ENCODE results near the gene TXNL4B.
A peak's percentile ranks its signal among the peaks of the same experiment; 100 is the strongest.

TXNL4B gene

DNA sequence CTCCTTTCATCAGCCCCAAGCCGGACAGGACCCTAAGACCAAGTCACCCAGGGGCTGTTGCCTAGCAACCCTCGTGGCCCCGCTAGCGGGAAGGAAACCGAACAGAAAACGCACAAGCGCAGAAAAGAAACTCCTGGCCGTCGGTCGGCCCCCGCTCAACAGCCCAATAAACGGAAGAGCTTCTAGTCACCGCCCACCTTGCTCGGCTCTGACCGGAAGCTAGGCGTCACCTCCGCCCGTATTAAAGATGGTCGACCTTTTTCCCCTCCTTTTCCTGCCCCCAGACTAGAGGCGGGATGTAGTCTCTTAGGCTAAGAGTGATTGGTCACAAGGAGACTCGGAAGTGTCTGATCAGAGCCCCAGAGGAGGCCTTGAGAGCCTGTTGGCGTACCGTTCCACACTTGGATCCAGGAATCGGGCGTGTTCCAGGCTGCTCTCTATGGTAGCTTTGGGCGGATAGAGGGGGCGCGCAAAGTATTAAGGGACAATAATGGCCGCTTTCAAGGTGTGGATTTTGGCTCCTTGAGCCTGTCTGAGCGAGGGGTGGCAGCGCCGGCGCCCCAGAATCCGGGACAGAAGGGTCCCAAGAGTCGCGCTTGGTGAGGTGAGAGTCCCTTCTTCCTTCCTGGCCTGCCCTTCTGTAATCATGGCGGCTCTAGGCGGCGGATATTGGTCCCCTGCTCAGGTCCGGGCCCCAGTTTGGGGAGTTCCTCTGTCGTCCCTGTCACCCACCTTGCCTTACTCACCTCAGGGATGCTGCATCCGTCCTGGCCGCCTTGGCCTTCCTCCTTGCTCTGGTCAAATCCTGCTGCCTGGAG is at the start of gene TXNL4B, which contains the start of gene DHX38:
TXNL4B (minus strand) TSS at position 173 of the 818 bp plus-strand sequence. CDS start 2,871 bp downstream, outside the sequence.
DHX38 (plus strand) TSS at position 400 of the 818 bp plus-strand sequence. CDS start 2,311 bp downstream, outside the sequence.
- no peaks in the 10 kb centered on the region for H3K27me3 Mint-ChIP-seq (ENCODE audit: low read depth)
- peak within 1 kb of the TSS; percentile 98 for H3K4me3 Mint-ChIP-seq
- peaks cover 36% of the 10 kb centered on the region for H3K4me1 Mint-ChIP-seq (ENCODE audit: low read depth)
- DNase-seq (ENCODE audit: low spot score), result peak; percentile 94
- H3K27ac Mint-ChIP-seq, result peak within 1 kb of the TSS; percentile 99
- no peaks in the 10 kb centered on the region for H3K9me3 Mint-ChIP-seq
- H3K36me3 Mint-ChIP-seq (ENCODE audit: low read depth), result peaks cover 40% of the 10 kb centered on the region

DNA sequence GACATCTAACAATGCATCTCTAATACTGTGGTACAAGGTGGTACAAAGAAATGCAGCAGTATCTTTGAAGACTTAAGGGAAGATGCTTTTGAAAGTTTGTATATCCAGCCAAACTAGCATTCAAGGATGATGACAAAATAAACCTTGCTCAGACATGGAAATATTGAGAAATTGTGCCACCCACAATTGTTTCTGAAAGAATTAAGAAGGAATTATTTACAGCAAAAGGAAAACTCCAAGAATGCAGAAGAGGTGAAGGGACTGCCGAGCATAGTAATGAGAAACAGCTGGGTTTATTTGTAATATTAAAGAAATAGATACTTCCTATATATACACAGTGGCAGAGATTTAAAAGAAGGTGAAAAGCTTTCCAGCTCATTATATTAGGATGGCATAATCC is 49.1 kb upstream of the TXNL4B start:
- H3K9me3 Mint-ChIP-seq, result no peaks in the 10 kb centered on the region
- no peaks in the 10 kb centered on the region for H3K36me3 Mint-ChIP-seq (ENCODE audit: low read depth)
- DNase-seq (ENCODE audit: low spot score), result no peak
- no peak overlapping the region for H3K4me3 Mint-ChIP-seq
- no peaks in the 10 kb centered on the region for H3K4me1 Mint-ChIP-seq (ENCODE audit: low read depth)
- H3K27me3 Mint-ChIP-seq (ENCODE audit: low read depth), result no peaks in the 10 kb centered on the region
- no peak overlapping the region for H3K27ac Mint-ChIP-seq

- DNase-seq (ENCODE audit: low spot score), result no peak
- Mint-ChIP-seq H3K4me3 (no peak overlapping the region), H3K27ac (no peak overlapping the region), H3K27me3 (ENCODE audit: low read depth) (no peaks in the 10 kb centered on the region), H3K36me3 (ENCODE audit: low read depth) (no peaks in the 10 kb centered on the region), H3K4me1 (ENCODE audit: low read depth) (no peaks in the 10 kb centered on the region), H3K9me3 (no peaks in the 10 kb centered on the region)
These were observed 46.5 kb upstream of the TXNL4B start for GRCh38 chr16:72139908-72140307.

DNA sequence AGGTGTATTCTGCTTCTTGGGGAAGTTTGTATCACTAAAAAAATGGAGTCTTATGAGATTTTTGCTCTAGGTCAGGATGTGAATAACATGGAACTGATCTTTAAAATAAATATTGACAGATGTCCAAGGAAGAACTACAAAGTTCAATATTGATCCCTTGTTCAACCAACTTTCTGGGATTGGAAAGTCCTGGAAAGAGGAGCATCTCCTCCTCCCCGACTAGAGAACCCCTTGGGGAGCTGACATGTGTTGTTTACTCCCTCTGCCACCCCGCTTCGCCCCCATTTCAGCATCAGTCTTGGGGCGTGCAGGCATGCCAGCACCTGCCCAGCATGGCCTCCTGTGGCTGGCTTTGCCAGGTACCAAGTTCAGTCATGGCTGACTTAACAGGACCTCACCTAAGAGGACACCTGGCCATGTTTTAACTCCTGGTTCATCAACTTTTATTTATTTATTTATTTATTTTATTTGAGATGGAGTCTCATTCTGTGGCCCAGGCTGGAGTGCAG is 44.7 kb upstream of the TXNL4B start:
- Mint-ChIP-seq H3K9me3 (no peaks in the 10 kb centered on the region), H3K27me3 (ENCODE audit: low read depth) (no peaks in the 10 kb centered on the region), H3K4me1 (ENCODE audit: low read depth) (no peaks in the 10 kb centered on the region), H3K27ac (no peak overlapping the region), H3K36me3 (ENCODE audit: low read depth) (no peaks in the 10 kb centered on the region), H3K4me3 (no peak overlapping the region)
- DNase-seq (ENCODE audit: low spot score), result no peak

GRCh38 chr16:72137380-72138063 is 44.1 kb upstream of the TXNL4B start:
- no peaks in the 10 kb centered on the region for H3K9me3 Mint-ChIP-seq
- no peak overlapping the region for H3K27ac Mint-ChIP-seq
- H3K4me3 Mint-ChIP-seq, result no peak overlapping the region
- no peaks in the 10 kb centered on the region for H3K27me3 Mint-ChIP-seq (ENCODE audit: low read depth)
- DNase-seq (ENCODE audit: low spot score), result no peak
- H3K36me3 Mint-ChIP-seq (ENCODE audit: low read depth), result no peaks in the 10 kb centered on the region
- no peaks in the 10 kb centered on the region for H3K4me1 Mint-ChIP-seq (ENCODE audit: low read depth)

DNA sequence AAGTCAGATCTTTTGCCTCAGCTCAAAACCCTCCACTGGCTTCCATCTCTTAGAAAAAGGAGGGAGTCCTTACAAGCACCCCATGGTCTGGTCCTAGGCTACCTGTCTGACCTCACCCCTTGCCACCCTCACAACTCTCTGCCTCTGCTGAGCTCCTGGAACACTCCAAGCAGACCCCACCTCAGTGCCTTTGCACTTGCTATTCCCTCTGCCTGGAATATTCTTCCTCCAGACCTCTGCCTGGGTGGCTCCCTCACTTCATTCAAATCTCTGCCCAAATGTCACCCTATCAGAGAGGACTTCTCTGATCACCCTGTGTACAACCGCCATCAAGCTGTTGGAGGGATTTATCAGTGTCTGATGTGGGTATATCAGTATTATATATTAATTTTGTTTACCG is 41.1 kb upstream of the TXNL4B start:
- Mint-ChIP-seq H3K36me3 (ENCODE audit: low read depth) (no peaks in the 10 kb centered on the region), H3K27ac (no peak overlapping the region), H3K4me1 (ENCODE audit: low read depth) (no peaks in the 10 kb centered on the region), H3K4me3 (no peak overlapping the region), H3K27me3 (ENCODE audit: low read depth) (no peaks in the 10 kb centered on the region), H3K9me3 (no peaks in the 10 kb centered on the region)
- DNase-seq (ENCODE audit: low spot score), result no peak

GRCh38 chr16:72132726-72133125 is 39.3 kb upstream of the TXNL4B start:
- Mint-ChIP-seq H3K36me3 (ENCODE audit: low read depth) (no peaks in the 10 kb centered on the region), H3K4me3 (no peak overlapping the region)

DNA sequence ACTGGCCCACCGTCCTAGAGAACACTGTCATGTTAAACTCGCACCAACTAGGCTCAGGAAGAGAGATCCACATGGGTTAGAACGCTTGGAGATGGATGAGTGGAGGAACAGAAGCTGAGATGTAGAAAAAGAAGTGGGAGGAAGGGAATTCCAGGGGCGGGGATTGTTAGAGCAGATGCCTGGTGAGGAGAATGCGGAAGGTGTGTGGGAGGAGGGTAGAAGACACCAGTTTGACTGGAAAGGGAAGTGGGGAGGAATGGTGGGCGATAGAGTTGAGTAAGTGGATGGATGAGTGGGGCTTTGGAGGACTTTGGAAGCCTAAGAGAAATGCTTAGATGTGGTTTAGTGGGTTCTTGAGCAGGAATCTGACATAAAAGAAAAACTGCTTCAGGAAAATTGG is 37.6 kb upstream of the TXNL4B start:
- Mint-ChIP-seq H3K4me1 (ENCODE audit: low read depth) (no peaks in the 10 kb centered on the region), H3K27me3 (ENCODE audit: low read depth) (no peaks in the 10 kb centered on the region), H3K27ac (no peak overlapping the region), H3K4me3 (no peak overlapping the region), H3K36me3 (ENCODE audit: low read depth) (no peaks in the 10 kb centered on the region), H3K9me3 (no peaks in the 10 kb centered on the region)
- no peak for DNase-seq (ENCODE audit: low spot score)

More at GRCh38 chr16:72132726-72133125, 39.3 kb upstream of the TXNL4B start:
- no peaks in the 10 kb centered on the region for H3K9me3 Mint-ChIP-seq
- no peak for DNase-seq (ENCODE audit: low spot score)
- no peaks in the 10 kb centered on the region for H3K4me1 Mint-ChIP-seq (ENCODE audit: low read depth)
- no peak overlapping the region for H3K27ac Mint-ChIP-seq
- H3K27me3 Mint-ChIP-seq (ENCODE audit: low read depth), result no peaks in the 10 kb centered on the region

- Mint-ChIP-seq H3K27ac (no peak overlapping the region), H3K27me3 (ENCODE audit: low read depth) (no peaks in the 10 kb centered on the region), H3K36me3 (ENCODE audit: low read depth) (no peaks in the 10 kb centered on the region), H3K4me3 (no peak overlapping the region), H3K9me3 (no peaks in the 10 kb centered on the region), H3K4me1 (ENCODE audit: low read depth) (no peaks in the 10 kb centered on the region)
- no peak for DNase-seq (ENCODE audit: low spot score)
These were observed 36.7 kb upstream of the TXNL4B start for GRCh38 chr16:72129976-72130656.

DNA sequence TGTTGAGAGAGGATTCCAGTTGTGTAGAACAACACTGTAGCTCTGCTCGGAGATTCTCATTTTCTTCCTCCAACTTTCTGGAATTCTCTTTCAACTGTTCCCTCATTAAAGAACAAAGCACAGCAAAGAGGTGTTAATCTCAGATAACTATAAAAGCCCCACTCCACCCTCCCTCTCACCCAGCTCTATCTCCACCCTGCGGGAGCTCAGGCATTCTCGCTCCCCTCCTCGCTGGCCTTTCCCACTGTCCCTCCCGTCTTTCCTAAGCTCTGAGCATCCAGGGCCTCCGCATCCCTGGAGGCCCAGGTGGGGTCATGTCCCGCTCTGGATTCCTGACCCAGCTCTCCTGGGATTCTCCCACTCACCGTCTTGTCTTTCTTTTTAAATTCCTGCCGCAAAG is 35.3 kb upstream of the TXNL4B start:
- H3K27ac Mint-ChIP-seq, result no peak overlapping the region
- H3K9me3 Mint-ChIP-seq, result no peaks in the 10 kb centered on the region

GRCh38 chr16:72126429-72126765 is 33.0 kb upstream of the TXNL4B start:
- Mint-ChIP-seq H3K36me3 (ENCODE audit: low read depth) (no peaks in the 10 kb centered on the region), H3K27me3 (ENCODE audit: low read depth) (no peaks in the 10 kb centered on the region), H3K4me1 (ENCODE audit: low read depth) (no peaks in the 10 kb centered on the region), H3K4me3 (no peak overlapping the region), H3K27ac (no peak overlapping the region), H3K9me3 (no peaks in the 10 kb centered on the region)
- DNase-seq (ENCODE audit: low spot score), result no peak

More for the DNA sequence above, 35.3 kb upstream of the TXNL4B start:
- Mint-ChIP-seq H3K4me3 (no peak overlapping the region), H3K4me1 (ENCODE audit: low read depth) (no peaks in the 10 kb centered on the region), H3K36me3 (ENCODE audit: low read depth) (no peaks in the 10 kb centered on the region), H3K27me3 (ENCODE audit: low read depth) (no peaks in the 10 kb centered on the region)
- DNase-seq (ENCODE audit: low spot score), result no peak

DNA sequence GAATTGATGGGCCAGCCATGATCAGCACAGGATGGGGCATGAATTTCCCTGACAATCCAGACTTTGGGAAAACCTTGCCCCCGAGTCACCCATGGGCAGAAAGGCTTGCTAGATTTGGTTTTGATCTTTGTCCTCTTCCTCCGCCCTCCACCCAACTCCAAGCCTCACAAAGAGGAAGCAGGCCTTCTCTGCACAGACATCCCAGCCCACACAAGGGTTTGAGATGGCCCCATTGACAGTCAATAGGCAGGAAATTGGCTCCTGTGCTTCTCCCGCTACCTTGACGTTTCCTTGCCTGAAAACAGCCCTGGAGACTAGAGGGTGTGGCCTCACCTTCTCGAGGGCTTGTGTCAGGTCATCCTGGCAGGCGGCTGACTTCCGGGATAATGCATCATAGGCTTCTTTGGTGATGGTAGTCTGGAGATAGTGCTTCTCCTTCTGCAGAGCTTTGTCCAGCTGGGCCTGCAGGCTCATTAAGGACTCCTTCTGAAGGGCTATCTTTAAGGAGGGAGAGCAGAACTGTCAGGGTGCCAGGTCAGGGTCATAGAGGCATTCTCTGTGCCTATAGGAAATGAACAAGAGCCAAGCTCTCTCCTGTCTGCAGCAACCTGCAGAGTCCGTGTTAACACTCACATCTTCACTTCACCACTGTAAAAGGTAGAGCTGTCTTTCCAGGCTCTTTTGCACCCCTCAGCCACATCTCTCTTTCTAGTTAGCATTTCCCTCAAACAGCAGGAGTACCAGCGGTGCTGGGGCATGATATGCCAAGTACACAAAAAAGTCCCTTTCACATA is 32.4 kb upstream of the TXNL4B start:
- DNase-seq (ENCODE audit: low spot score), result no peak
- no peaks in the 10 kb centered on the region for H3K36me3 Mint-ChIP-seq (ENCODE audit: low read depth)
- no peak overlapping the region for H3K4me3 Mint-ChIP-seq
- H3K27me3 Mint-ChIP-seq (ENCODE audit: low read depth), result no peaks in the 10 kb centered on the region
- H3K4me1 Mint-ChIP-seq (ENCODE audit: low read depth), result no peaks in the 10 kb centered on the region
- H3K9me3 Mint-ChIP-seq, result no peaks in the 10 kb centered on the region
- H3K27ac Mint-ChIP-seq, result no peak overlapping the region

DNA sequence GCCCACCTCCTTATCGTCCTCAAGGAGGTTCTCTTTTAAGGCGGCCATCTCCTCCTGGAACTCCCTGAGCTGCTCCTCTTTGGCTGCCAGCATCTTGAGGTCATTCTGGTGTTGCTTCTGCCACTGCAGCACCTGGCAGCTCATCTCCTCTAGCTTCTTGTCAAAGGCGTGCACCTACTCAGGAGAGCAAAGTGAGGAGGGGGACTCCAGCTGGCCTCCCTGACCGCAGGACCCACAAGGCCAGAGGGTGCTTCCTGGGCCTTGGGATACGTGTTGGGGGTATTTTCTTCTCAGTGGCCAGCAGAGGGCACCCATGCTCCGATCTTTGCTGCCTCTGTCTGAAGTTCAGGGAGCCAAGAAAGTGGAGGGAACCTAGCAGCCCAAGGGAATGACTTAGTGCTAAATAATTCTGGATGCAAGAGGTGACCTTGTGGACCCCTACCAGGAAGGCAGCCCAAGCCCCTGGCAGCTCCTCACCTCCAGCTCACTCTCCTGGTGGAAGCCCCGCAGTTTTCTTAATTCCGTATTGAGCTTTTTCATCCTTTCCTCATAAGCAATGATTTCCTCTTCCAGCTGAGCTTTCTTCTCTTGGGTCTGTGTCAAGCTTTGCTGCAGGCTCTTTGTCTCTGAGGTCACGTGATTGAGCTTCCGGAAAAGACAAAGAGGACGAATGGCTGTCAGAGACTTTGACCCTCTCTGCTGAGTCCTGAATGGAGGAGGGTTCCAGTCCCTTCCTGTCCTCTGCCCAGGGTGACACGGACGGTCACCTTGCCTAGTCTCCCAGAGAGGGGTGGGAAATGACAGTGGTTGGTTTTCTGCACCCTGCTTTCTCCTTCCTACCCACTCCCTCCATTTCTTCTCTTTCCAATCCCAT is 31.6 kb upstream of the TXNL4B start:
- Mint-ChIP-seq H3K27ac (no peak overlapping the region), H3K36me3 (ENCODE audit: low read depth) (no peaks in the 10 kb centered on the region), H3K4me1 (ENCODE audit: low read depth) (no peaks in the 10 kb centered on the region), H3K9me3 (no peaks in the 10 kb centered on the region), H3K27me3 (ENCODE audit: low read depth) (no peaks in the 10 kb centered on the region), H3K4me3 (no peak overlapping the region)
- DNase-seq (ENCODE audit: low spot score), result peak; percentile 35
